Activated CD4-positive, alpha-beta memory T cell treated with anti-CD3 and anti-CD28 coated beads for 36 hours (primary cell): Measurements from ENCODE around the gene CHTF8. TPM values are rescaled to one million over a fixed set of nuclear protein-coding genes. Genes with fewer than 3 reads are reported as not detected.

Source experiments
- CTCF ChIA-PET: fragments of 350-600 bp; sonication (Branson Sonifier 250); formaldehyde crosslinking; loops from one replicate; lab custom pipeline; 2021; ENCODE audit warnings: antibody characterized with exemption, inconsistent platforms; lab: Charles Lee
- POLR2A ChIA-PET: fragments of 350-600 bp; sonication (Branson Sonifier 250); formaldehyde crosslinking; loops from one replicate; lab custom pipeline; 2021; ENCODE audit warnings: antibody characterized with exemption; lab: Charles Lee
- DNase-seq: peaks from one replicate; pipeline ENCODE4 v3.0.0-alpha.2; 2020
- H3K27ac Mint-ChIP-seq: one replicate; pipeline ENCODE4 v1.8.0; 2021; ENCODE audit warnings: mixed read lengths
- H3K27me3 Mint-ChIP-seq: one replicate; pipeline ENCODE4 v1.8.0; 2021; ENCODE audit warnings: mixed read lengths
- H3K36me3 Mint-ChIP-seq: one replicate; pipeline ENCODE4 v1.8.0; 2021; ENCODE audit warnings: mixed read lengths
- H3K4me1 Mint-ChIP-seq: one replicate; pipeline ENCODE4 v1.8.0; 2021; ENCODE audit warnings: low read depth, mixed read lengths
- H3K4me3 Mint-ChIP-seq: one replicate; pipeline ENCODE4 v1.8.0; 2021; ENCODE audit warnings: mild to moderate bottlenecking, mixed read lengths
- H3K9me3 Mint-ChIP-seq: one replicate; pipeline ENCODE4 v1.8.0; 2021; ENCODE audit warnings: mixed read lengths
- intact Hi-C: fragments of 100-400 bp; cut with micrococcal nuclease; formaldehyde crosslinking; loops from one replicate; pipeline ENCODE4 v1.15.1; 2023
- total RNA-seq, 2 experiments: library from RNA; stranded (reverse); gene quantifications; one replicate each; pipeline ENCODE4 v1.2.3, GENCODE V29; 2021

CHTF8 gene
- total RNA-seq, 2 experiments from 2014 or later, result 120 to 132 TPM

DNA sequence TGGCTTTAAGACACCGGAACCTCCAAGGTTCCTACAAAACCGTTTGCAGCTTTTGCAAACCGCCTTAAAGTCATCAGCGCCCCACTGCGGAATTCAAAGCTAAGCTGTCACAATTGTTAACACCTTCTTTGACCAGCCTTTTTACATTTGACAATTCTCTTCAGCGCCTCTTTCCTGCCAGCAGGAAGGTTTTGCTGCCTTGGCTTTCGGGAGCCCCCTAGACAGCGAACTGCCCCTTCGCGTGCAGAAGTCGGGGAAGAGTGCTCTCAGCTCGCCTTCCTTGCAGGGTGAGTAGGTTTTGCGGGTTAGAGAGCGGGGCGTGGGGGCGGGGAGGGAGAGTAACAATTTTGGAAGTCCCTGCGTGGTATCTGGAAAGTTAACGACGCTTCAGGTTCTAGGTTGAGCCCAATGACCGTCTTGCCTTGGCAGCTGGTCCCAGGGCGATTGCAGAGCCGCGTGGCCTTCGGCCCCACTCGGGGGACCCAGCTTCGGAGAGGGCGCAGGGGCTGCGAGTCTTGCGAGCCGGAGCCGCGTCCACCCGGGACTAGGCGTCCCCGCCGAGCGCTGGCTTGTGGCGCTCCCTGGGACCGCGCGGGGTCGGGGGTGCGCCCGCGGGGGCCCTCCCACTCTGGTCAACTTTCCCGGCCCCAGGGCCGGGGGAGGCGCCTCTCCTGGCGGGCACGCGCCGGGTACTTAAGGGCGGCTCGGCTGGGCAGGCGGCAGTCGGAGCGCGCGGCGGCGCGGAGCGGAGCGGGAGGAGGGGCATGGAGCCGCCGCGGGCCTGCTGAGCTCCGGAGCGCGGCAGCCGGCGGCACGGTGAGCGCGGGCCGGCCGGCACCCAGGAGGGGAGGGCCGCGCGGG, 26.7 kb downstream of the CHTF8 start, which contains the start of gene HAS3:
Gene HAS3 (plus strand): TSS at position 153 of the 861 bp plus-strand sequence. CDS start 3,743 bp downstream, outside the sequence.
- no peak within 1 kb of the TSS for H3K27ac Mint-ChIP-seq
- peak; percentile 47 for DNase-seq
- peaks cover 10% of the 10 kb centered on the region for H3K36me3 Mint-ChIP-seq
- H3K4me1 Mint-ChIP-seq, result peaks cover 16% of the 10 kb centered on the region
- H3K4me3 Mint-ChIP-seq, result peak within 1 kb of the TSS; percentile 74
- POLR2A ChIA-PET, result interaction anchor here (0.5 to 1.1 kb wide), 3 partner anchors 9 to 13 kb away, joined by 3 to 6 read pairs (median 3); no protein-coding TSS in a partner anchor
- CTCF ChIA-PET, result interaction anchor here (0.8 to 2.0 kb wide), 5 partner anchors 12 to 258 kb away, joined by 3 to 6 read pairs (median 4); no protein-coding TSS in a partner anchor
- peaks cover 31% of the 10 kb centered on the region for H3K27me3 Mint-ChIP-seq
- H3K9me3 Mint-ChIP-seq, result no peaks in the 10 kb centered on the region
- intact Hi-C loops, result loop anchor here (5.0 to 10.0 kb wide), 2 partner anchors 201 to 258 kb away; no protein-coding TSS in a partner anchor

- DNase-seq, result no peak
- Mint-ChIP-seq H3K4me3 (no peak overlapping the region), H3K27ac (no peak overlapping the region), H3K4me1 (no peaks in the 10 kb centered on the region), H3K9me3 (no peaks in the 10 kb centered on the region), H3K27me3 (peaks cover 4% of the 10 kb centered on the region), H3K36me3 (no peaks in the 10 kb centered on the region)
- intact Hi-C loops, result loop anchor here (10.0 kb wide), 1 partner anchor 195 kb away; no protein-coding TSS in a partner anchor
- ChIA-PET CTCF (interaction anchor here (1.2 to 1.7 kb wide), 3 partner anchors 10 to 24 kb away, joined by 4 to 11 read pairs (median 7); no protein-coding TSS in a partner anchor), POLR2A (no interaction called here)
These were observed 32.2 kb downstream of the CHTF8 start for GRCh38 chr16:69100071-69100691.

GRCh38 chr16:69095193-69095592, 37.2 kb downstream of the CHTF8 start:
- Mint-ChIP-seq H3K4me3 (no peak overlapping the region), H3K27ac (no peak overlapping the region), H3K36me3 (no peaks in the 10 kb centered on the region), H3K4me1 (no peaks in the 10 kb centered on the region), H3K9me3 (no peaks in the 10 kb centered on the region), H3K27me3 (no peaks in the 10 kb centered on the region)
- POLR2A ChIA-PET, result no interaction called here
- intact Hi-C loops, result no loop called here
- DNase-seq, result no peak
- CTCF ChIA-PET, result no interaction called here

DNA sequence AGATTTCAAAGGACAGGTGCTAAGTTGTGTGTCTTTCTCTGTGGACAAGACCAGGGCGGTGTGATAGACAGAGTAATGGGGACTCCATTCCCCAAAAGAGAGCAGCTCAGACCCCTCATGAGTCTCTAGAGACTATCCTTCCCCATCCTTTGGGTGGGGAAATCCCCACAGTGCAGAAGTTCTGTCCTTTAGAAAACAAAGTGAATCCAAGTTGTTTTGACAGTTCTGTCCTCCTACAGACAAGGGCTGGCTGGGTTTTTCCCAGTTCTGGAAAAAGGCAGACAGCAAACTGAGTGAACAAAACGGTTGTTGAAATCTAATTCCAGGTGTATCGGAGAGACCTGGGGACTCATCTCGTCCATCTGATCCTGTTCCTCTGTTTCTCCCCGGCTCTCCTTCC, 37.9 kb downstream of the CHTF8 start:
- H3K27me3 Mint-ChIP-seq, result no peaks in the 10 kb centered on the region
- H3K4me1 Mint-ChIP-seq, result peaks cover 3% of the 10 kb centered on the region
- H3K27ac Mint-ChIP-seq, result no peak overlapping the region
- intact Hi-C loops, result no loop called here
- DNase-seq, result no peak
- ChIA-PET POLR2A (no interaction called here), CTCF (interaction anchor here (1.3 to 1.5 kb wide), 2 partner anchors 11 to 19 kb away, joined by 5 to 6 read pairs; partner anchors contain the start of gene HAS3)
- no peaks in the 10 kb centered on the region for H3K36me3 Mint-ChIP-seq
- no peak overlapping the region for H3K4me3 Mint-ChIP-seq
- no peaks in the 10 kb centered on the region for H3K9me3 Mint-ChIP-seq

DNA sequence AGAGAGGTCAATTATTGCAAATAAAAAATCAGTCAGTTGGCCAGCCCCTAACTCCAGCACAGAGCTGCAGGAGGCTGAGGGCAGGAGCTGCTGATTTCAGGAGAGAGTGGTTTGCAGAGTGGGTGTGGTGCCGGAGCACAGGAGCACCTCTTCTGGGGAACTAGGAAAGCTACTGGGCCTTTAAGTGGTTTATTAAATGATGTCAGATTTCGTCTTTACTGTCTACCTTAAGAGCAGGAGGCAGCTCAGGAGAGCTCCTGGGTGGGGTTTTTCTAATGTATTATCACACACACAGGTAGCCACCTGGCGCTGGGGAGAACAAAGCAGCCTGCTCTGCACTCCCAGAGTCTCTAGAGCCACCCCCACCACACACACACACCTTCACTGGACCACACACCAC, 38.4 kb downstream of the CHTF8 start:
- POLR2A ChIA-PET, result no interaction called here

GRCh38 chr16:69089091-69089910, 43.1 kb downstream of the CHTF8 start:
- intact Hi-C loops, result no loop called here
- Mint-ChIP-seq H3K4me3 (no peak overlapping the region), H3K4me1 (peaks cover 14% of the 10 kb centered on the region), H3K9me3 (no peaks in the 10 kb centered on the region), H3K27ac (no peak overlapping the region), H3K36me3 (peaks cover 9% of the 10 kb centered on the region), H3K27me3 (no peaks in the 10 kb centered on the region)
- POLR2A ChIA-PET, result interaction anchor here (0.6 kb wide), 1 partner anchor 17 kb away, joined by 3 read pairs; no protein-coding TSS in a partner anchor
- CTCF ChIA-PET, result interaction anchor here (0.7 to 1.5 kb wide), 5 partner anchors 14 to 499 kb away, joined by 3 to 4 read pairs (median 3); no protein-coding TSS in a partner anchor
- DNase-seq, result peak; percentile 62

More for the DNA sequence above, 38.4 kb downstream of the CHTF8 start:
- CTCF ChIA-PET, result interaction anchor here (1.3 to 1.5 kb wide), 2 partner anchors 11 to 19 kb away, joined by 5 to 6 read pairs; partner anchors contain the start of gene HAS3
- Mint-ChIP-seq H3K9me3 (no peaks in the 10 kb centered on the region), H3K27me3 (no peaks in the 10 kb centered on the region), H3K4me3 (no peak overlapping the region), H3K27ac (no peak overlapping the region), H3K36me3 (no peaks in the 10 kb centered on the region), H3K4me1 (peaks cover 8% of the 10 kb centered on the region)
- intact Hi-C loops, result no loop called here
- DNase-seq, result no peak

GRCh38 chr16:69088684-69089083, 43.7 kb downstream of the CHTF8 start:
- Mint-ChIP-seq H3K4me3 (no peak overlapping the region), H3K4me1 (peaks cover 14% of the 10 kb centered on the region), H3K36me3 (peaks cover 9% of the 10 kb centered on the region), H3K27me3 (no peaks in the 10 kb centered on the region), H3K9me3 (no peaks in the 10 kb centered on the region), H3K27ac (no peak overlapping the region)
- POLR2A ChIA-PET, result no interaction called here
- intact Hi-C loops, result no loop called here
- no peak for DNase-seq
- CTCF ChIA-PET, result interaction anchor here (1.0 to 1.5 kb wide), 2 partner anchors 78 to 498 kb away, joined by 3 to 4 read pairs; no protein-coding TSS in a partner anchor

- ChIA-PET CTCF (no interaction called here), POLR2A (no interaction called here)
- Mint-ChIP-seq H3K4me1 (peaks cover 14% of the 10 kb centered on the region), H3K27ac (no peak overlapping the region), H3K4me3 (no peak overlapping the region), H3K9me3 (no peaks in the 10 kb centered on the region), H3K36me3 (peaks cover 13% of the 10 kb centered on the region), H3K27me3 (no peaks in the 10 kb centered on the region)
- intact Hi-C loops, result no loop called here
- DNase-seq, result no peak
These were observed 45.2 kb downstream of the CHTF8 start for GRCh38 chr16:69087161-69087581.

DNA sequence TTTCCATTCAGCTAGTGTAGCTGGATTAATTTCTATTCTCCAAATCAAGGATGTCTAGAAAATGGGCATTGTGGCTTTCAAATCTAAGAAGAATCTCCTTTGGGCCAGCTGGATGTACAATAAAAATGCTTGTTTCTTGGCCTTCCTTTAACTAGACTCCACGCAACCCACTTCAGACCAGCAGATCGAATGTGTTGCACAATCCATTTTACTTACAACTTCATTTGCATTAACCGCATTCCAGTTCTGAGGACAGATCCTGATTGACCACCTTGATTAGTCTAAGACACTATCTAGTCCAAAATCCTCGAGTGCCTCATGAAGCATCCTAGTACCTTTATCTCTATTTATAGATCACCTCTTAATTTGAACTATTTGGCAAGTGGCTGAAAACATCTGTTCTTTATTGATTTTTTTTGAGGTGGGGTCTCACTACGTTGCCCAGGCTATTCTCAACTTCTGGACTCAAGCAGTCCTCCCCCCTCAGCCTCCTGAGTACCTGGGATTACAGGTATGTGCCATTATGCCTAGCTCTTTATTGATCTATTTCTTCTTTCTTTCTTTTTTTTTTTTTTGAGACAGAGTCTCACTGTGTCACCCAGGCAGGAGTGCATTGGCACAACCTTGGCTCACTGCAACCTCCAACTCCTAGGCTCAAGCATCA, 47.2 kb downstream of the CHTF8 start:
- POLR2A ChIA-PET, result no interaction called here
- peaks cover 13% of the 10 kb centered on the region for H3K36me3 Mint-ChIP-seq
- no peak for DNase-seq
- no peaks in the 10 kb centered on the region for H3K27me3 Mint-ChIP-seq
- H3K9me3 Mint-ChIP-seq, result no peaks in the 10 kb centered on the region
- H3K4me3 Mint-ChIP-seq, result no peak overlapping the region
- intact Hi-C loops, result no loop called here
- H3K27ac Mint-ChIP-seq, result no peak overlapping the region
- CTCF ChIA-PET, result interaction anchor here (0.5 kb wide), 1 partner anchor 124 kb away, joined by 3 read pairs; no protein-coding TSS in a partner anchor
- peaks cover 14% of the 10 kb centered on the region for H3K4me1 Mint-ChIP-seq

- Mint-ChIP-seq H3K27ac (no peak overlapping the region), H3K4me1 (peaks cover 9% of the 10 kb centered on the region), H3K27me3 (no peaks in the 10 kb centered on the region), H3K9me3 (no peaks in the 10 kb centered on the region), H3K36me3 (peaks cover 13% of the 10 kb centered on the region), H3K4me3 (no peak overlapping the region)
- DNase-seq, result no peak
- intact Hi-C loops, result no loop called here
- ChIA-PET CTCF (no interaction called here), POLR2A (no interaction called here)
These were observed 48.1 kb downstream of the CHTF8 start for GRCh38 chr16:69084289-69084688.
